OCI-LY7 (cell line): Measurements from ENCODE around the gene SYCP1.

Source experiments
- CTCF ChIP-seq: fragments of 200-600 bp; sonication (generic); conservative IDR thresholded peaks from 2 replicates; pipeline ENCODE4 v1.5.1; 2014; ENCODE audit warnings: mild to moderate bottlenecking, antibody characterized with exemption, low read length, moderate library complexity, mixed read lengths
- EZH2phosphoT487 ChIP-seq: fragments of 200-600 bp; sonication (generic); IDR thresholded peaks from 2 replicates; pipeline ENCODE4 v1.6.1; 2018; ENCODE audit warnings: low read depth, borderline replicate concordance, mild to moderate bottlenecking, mixed run types, antibody characterized with exemption, low read length, moderate library complexity, mixed read lengths

GRCh38 chr1:115040501-115040900 is 185.8 kb downstream of the SYCP1 start:
- TF ChIP-seq CTCF = peak; percentile 44; the same call in 1 of the 2 replicates
- no peak for TF ChIP-seq EZH2phosphoT487
